ENCODE results near the gene PFDN6.

GRCh38 chr6:33252759-33253158 is 36.6 kb upstream of the PFDN6 start:
- TF ChIP-seq CTCF (IDR thresholded peaks at IDR 0.05) (no peak), EP300 (IDR thresholded peaks at IDR 0.05) (no peak), POLR2A (IDR thresholded peaks at IDR 0.05) (no peak)

All from tibial nerve (tissue), 4 donors.